Astrocyte (in vitro differentiated cells and primary cell): Measurements from ENCODE around the gene CALB2.

ENCODE experiments used
- CTCF ChIP-seq: IDR thresholded peaks from 2 replicates; pipeline ENCODE4 v1.5.1; 2011; ENCODE audit warnings: low read depth, mild to moderate bottlenecking, inconsistent platforms, low read length, moderate library complexity; ENCODE audit not compliant: insufficient read depth
- EZH2 ChIP-seq: IDR thresholded peaks from 2 replicates; pipeline ENCODE4 v1.6.1; 2012; ENCODE audit warnings: mild to moderate bottlenecking, low read length, inconsistent platforms; ENCODE audit not compliant: insufficient read depth

- TF ChIP-seq CTCF (no peak), EZH2 (no peak)
Measured at GRCh38 chr16:71328151-71328550, 30.4 kb upstream of the CALB2 start.
